Breast epithelium (tissue), 3 donors: ENCODE data around the gene REPS2.

ENCODE experiments used
- CTCF ChIP-seq, 3 donors: fragments of 450-650 bp; IDR thresholded peaks; one replicate each; pipeline ENCODE4 v1.5.1; 2016 to 2017; ENCODE audit warnings: antibody characterized with exemption in 3 of 3, mild to moderate bottlenecking in 3 of 3, moderate library complexity in 3 of 3
- POLR2A ChIP-seq: fragments of 450-650 bp; IDR thresholded peaks from one replicate; pipeline ENCODE4 v1.6.1; 2016; ENCODE audit warnings: antibody characterized with exemption, mild to moderate bottlenecking, moderate library complexity
- POLR2AphosphoS5 ChIP-seq, 3 donors: sonication (generic); formaldehyde crosslinking; IDR thresholded peaks; one replicate each; pipeline ENCODE4 v1.6.1; 2017; ENCODE audit warnings: antibody characterized with exemption in 3 of 3

GRCh38 chrX:16990839-16991238 is 44.4 kb downstream of the REPS2 start:
- TF ChIP-seq CTCF (IDR thresholded peaks at IDR 0.05) (no peak), POLR2A (no peak), POLR2AphosphoS5 (IDR thresholded peaks at IDR 0.05) (no peak)
